Activated CD8-positive, alpha-beta T cell treated with anti-CD3 and anti-CD28 coated beads for 36 hours (primary cell): ENCODE results near the gene MAPK12. TPM values are rescaled to one million over a fixed set of nuclear protein-coding genes. Genes with fewer than 3 reads are reported as not detected.

Experiments used
- ATAC-seq: fragments of 200-7000 bp; cut with Tn5 transposase; one replicate; pipeline ENCODE4 v1.10.0; 2021; ENCODE audit warnings: mild to moderate bottlenecking, moderate library complexity
- CTCF ChIA-PET: fragments of 350-600 bp; sonication (Branson Sonifier 250); formaldehyde crosslinking; loops from one replicate; lab custom pipeline; 2021; ENCODE audit warnings: antibody characterized with exemption; lab: Charles Lee
- POLR2A ChIA-PET: fragments of 350-600 bp; sonication (Branson Sonifier 250); formaldehyde crosslinking; loops from one replicate; lab custom pipeline; 2021; ENCODE audit warnings: antibody characterized with exemption; lab: Charles Lee
- DNase-seq: peaks from one replicate; pipeline ENCODE4 v3.0.0-alpha.2; 2020
- H3K27ac Mint-ChIP-seq: one replicate; pipeline ENCODE4 v1.8.0; 2021; ENCODE audit warnings: mild to moderate bottlenecking, mixed read lengths
- H3K27me3 Mint-ChIP-seq: one replicate; pipeline ENCODE4 v1.8.0; 2021; ENCODE audit warnings: mixed read lengths
- H3K36me3 Mint-ChIP-seq: one replicate; pipeline ENCODE4 v1.8.0; 2021; ENCODE audit warnings: low read depth, mixed read lengths
- H3K4me1 Mint-ChIP-seq: one replicate; pipeline ENCODE4 v1.8.0; 2021; ENCODE audit warnings: low read depth, mixed read lengths
- H3K4me3 Mint-ChIP-seq: one replicate; pipeline ENCODE4 v1.8.0; 2021; ENCODE audit warnings: mild to moderate bottlenecking, moderate library complexity, mixed read lengths
- H3K9me3 Mint-ChIP-seq: one replicate; pipeline ENCODE4 v1.8.0; 2021; ENCODE audit warnings: mixed read lengths
- intact Hi-C: fragments of 100-400 bp; cut with micrococcal nuclease; formaldehyde crosslinking; loops from one replicate; pipeline ENCODE4 v1.10.0; 2022
- total RNA-seq, 2 experiments: library from RNA; stranded (reverse); gene quantifications; one replicate each; pipeline ENCODE4 v1.2.3, GENCODE V29; 2021
- TF ChIP-seq, protein P1 (sequence below): fragments of 200-600 bp; IDR thresholded peaks from one replicate; pipeline ENCODE4 v1.8.0; 2022; ENCODE audit warnings: antibody characterized with exemption, mild to moderate bottlenecking

MAPK12 gene
- total RNA-seq, 2 experiments from 2014 or later: 7.9 to 9.2 TPM

DNA sequence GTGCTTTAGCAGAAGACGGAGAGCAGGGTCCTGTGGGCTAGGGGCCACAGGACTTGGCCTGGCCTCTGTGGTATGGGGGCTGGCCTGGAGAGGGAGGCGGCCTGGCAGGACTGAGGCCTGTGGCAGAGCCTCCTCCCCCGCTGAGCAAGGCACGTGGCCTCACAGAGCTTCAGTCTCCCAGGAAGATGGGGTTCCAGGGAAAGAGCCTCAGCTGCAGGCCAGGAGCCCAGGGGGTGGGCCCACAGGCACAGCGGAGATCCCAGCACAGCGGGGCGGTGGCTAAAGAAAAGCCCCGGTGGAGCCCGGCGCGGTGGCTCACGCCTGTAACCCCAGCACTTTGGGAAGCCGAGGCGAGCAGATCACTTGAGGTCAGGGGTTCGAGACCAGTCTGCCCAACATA lies 2.2 kb downstream of the MAPK12 start:
- Mint-ChIP-seq H3K27me3 (peaks cover 20% of the 10 kb centered on the region), H3K4me3 (no peak overlapping the region), H3K36me3 (no peaks in the 10 kb centered on the region), H3K4me1 (peaks cover 6% of the 10 kb centered on the region), H3K9me3 (no peaks in the 10 kb centered on the region), H3K27ac (no peak overlapping the region)
- no peak for ATAC-seq
- POLR2A ChIA-PET: no interaction called here
- intact Hi-C loops: no loop called here
- TF ChIP-seq, protein P1, sequence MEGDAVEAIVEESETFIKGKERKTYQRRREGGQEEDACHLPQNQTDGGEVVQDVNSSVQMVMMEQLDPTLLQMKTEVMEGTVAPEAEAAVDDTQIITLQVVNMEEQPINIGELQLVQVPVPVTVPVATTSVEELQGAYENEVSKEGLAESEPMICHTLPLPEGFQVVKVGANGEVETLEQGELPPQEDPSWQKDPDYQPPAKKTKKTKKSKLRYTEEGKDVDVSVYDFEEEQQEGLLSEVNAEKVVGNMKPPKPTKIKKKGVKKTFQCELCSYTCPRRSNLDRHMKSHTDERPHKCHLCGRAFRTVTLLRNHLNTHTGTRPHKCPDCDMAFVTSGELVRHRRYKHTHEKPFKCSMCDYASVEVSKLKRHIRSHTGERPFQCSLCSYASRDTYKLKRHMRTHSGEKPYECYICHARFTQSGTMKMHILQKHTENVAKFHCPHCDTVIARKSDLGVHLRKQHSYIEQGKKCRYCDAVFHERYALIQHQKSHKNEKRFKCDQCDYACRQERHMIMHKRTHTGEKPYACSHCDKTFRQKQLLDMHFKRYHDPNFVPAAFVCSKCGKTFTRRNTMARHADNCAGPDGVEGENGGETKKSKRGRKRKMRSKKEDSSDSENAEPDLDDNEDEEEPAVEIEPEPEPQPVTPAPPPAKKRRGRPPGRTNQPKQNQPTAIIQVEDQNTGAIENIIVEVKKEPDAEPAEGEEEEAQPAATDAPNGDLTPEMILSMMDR: no peak
- CTCF ChIA-PET: interaction anchor here (1.0 kb wide), 1 partner anchor 13 kb away, joined by 3 read pairs; no protein-coding TSS in a partner anchor
- DNase-seq: no peak

DNA sequence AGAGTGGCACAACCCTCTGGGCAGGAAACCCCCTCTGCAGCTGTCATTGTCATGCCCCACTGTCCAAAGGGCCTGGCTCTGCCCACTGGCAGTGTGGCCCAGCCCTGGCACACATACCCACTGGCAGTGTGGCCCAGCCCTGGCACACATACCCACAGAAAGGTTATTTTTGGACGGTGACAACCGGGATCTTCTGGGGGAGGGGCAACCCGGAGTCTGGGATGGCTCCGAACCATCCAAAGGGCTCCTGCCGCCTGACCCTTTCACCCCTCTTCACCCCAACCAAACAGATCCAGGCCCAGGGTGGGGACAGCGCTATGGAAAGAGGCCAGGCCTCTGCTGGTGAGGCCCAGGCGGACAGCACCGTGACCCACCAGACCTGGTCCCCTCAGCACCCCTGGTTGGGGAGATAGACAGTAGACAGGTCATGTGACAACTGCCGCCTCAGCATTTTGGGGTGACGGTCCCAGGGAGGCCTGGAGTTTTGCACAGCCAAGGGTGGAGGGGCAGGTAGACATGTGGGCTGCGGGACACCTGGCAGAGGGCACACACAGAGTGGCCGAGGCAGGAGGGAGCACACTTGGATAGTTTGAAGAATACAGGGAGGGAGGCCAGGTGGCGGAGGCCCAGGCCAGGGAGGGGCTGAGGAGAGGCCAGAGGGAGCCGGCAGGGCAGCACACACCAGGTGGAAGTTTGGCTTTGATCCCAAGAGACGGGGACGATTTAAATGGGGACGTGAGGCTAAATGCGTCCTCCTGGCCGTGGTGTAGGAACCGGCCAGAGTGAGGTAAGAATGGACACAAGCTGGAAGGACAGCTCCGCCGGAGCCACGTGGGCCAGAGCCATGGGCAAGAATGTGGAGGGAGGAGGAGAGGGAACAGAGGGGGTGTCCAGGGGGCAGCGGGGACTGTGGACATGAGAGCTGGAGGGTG lies 2.9 kb downstream of the MAPK12 start:
- POLR2A ChIA-PET: no interaction called here
- DNase-seq (no peak), ATAC-seq (no peak)
- peaks cover 20% of the 10 kb centered on the region for H3K27me3 Mint-ChIP-seq
- no peaks in the 10 kb centered on the region for H3K36me3 Mint-ChIP-seq
- CTCF ChIA-PET: interaction anchor here (1.0 kb wide), 1 partner anchor 13 kb away, joined by 3 read pairs; no protein-coding TSS in a partner anchor
- TF ChIP-seq, protein P1: no peak
- H3K27ac Mint-ChIP-seq: no peak overlapping the region
- peaks cover 6% of the 10 kb centered on the region for H3K4me1 Mint-ChIP-seq
- intact Hi-C loops: no loop called here
- H3K9me3 Mint-ChIP-seq: no peaks in the 10 kb centered on the region
- H3K4me3 Mint-ChIP-seq: no peak overlapping the region

GRCh38 chr22:50257451-50258360 lies 3.8 kb downstream of the MAPK12 start:
- TF ChIP-seq, protein P1: no peak
- POLR2A ChIA-PET: no interaction called here
- Mint-ChIP-seq H3K27ac (no peak overlapping the region), H3K9me3 (no peaks in the 10 kb centered on the region), H3K27me3 (peaks cover 15% of the 10 kb centered on the region), H3K4me1 (peaks cover 6% of the 10 kb centered on the region), H3K4me3 (no peak overlapping the region), H3K36me3 (no peaks in the 10 kb centered on the region)
- ATAC-seq (no peak), DNase-seq (no peak)
- intact Hi-C loops: no loop called here
- CTCF ChIA-PET: no interaction called here

DNA sequence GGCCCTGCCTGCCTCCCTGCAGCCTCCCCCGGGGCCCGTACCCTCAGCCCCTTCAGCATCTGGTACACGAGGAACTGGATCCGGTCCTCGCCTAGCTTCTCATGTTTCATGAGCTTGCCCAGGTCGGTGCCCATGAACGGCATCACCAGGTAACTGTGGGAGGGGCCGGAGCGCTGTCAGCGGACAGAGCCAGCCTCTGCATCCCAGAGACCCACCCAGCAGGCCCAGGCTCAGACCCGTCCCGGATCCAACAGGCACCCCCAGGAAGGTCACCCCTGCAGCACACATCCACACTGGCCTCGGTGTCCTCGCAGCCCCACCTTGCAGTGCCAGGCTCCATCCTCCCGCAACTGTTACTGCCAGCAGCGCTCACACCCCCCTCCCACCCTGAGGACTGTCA lies 4.4 kb downstream of the MAPK12 start:
- H3K27me3 Mint-ChIP-seq: peaks cover 8% of the 10 kb centered on the region
- peaks cover under 1% of the 10 kb centered on the region for H3K4me1 Mint-ChIP-seq
- no peak for ATAC-seq

More for the DNA sequence above, 4.4 kb downstream of the MAPK12 start:
- ChIA-PET CTCF (no interaction called here), POLR2A (no interaction called here)
- TF ChIP-seq, protein P1: no peak
- no peaks in the 10 kb centered on the region for H3K9me3 Mint-ChIP-seq
- DNase-seq: no peak
- H3K36me3 Mint-ChIP-seq: no peaks in the 10 kb centered on the region
- intact Hi-C loops: no loop called here
- H3K27ac Mint-ChIP-seq: no peak overlapping the region
- H3K4me3 Mint-ChIP-seq: no peak overlapping the region
